ENCODE results near the gene SDC1.
"Not testable (repeated sequence)": the region's sequence is repeated elsewhere in the genome, so short reads cannot be mapped to it uniquely, and the experiment has no call there.

Gene SDC1

GRCh38 chr2:20250436-20250835 is 25.5 kb upstream of the SDC1 start:
- DNase-seq (ENCODE audit: low read depth, low spot score), result no peak
- in situ Hi-C loops (cut with HindIII; ENCODE audit: low sequenced_read_pairs), result no loop called here
- H3K4me3 ChIP-seq (ENCODE audit: low read depth, low read length), result no peak overlapping the region
- TF ChIP-seq, protein P1, sequence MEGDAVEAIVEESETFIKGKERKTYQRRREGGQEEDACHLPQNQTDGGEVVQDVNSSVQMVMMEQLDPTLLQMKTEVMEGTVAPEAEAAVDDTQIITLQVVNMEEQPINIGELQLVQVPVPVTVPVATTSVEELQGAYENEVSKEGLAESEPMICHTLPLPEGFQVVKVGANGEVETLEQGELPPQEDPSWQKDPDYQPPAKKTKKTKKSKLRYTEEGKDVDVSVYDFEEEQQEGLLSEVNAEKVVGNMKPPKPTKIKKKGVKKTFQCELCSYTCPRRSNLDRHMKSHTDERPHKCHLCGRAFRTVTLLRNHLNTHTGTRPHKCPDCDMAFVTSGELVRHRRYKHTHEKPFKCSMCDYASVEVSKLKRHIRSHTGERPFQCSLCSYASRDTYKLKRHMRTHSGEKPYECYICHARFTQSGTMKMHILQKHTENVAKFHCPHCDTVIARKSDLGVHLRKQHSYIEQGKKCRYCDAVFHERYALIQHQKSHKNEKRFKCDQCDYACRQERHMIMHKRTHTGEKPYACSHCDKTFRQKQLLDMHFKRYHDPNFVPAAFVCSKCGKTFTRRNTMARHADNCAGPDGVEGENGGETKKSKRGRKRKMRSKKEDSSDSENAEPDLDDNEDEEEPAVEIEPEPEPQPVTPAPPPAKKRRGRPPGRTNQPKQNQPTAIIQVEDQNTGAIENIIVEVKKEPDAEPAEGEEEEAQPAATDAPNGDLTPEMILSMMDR (IDR thresholded peaks at IDR 0.05; ENCODE audit: low read depth, low read length), result no peak

DNA sequence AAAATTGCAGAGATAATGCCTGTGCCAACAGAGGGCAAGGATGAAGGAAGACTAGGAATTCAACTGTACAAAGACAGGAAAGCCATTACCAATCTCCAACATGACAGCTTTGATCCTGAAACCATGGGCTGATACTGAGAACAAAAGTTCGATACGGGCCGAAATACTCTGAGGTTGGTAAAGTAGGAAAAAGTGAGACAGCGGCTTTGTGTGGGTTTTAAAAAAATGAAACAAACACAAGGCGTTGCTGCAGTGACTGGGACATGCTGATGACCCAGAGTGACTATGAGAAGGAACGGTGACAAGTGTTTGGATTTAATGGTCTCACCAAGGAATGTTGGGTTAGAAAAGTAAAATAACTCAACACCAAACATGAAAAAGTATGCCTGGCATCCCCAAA is 24.2 kb upstream of the SDC1 start:
- no peak for DNase-seq (ENCODE audit: low read depth, low spot score)
- in situ Hi-C loops (cut with HindIII; ENCODE audit: low sequenced_read_pairs), result no loop called here
- TF ChIP-seq, protein P1 (IDR thresholded peaks at IDR 0.05; ENCODE audit: low read depth, low read length), result no peak
- H3K4me3 ChIP-seq (ENCODE audit: low read depth, low read length), result no peak overlapping the region

- no peak overlapping the region for H3K4me3 ChIP-seq (ENCODE audit: low read depth, low read length)
- TF ChIP-seq, protein P1 (IDR thresholded peaks at IDR 0.05; ENCODE audit: low read depth, low read length), result no peak
- in situ Hi-C loops (cut with HindIII; ENCODE audit: low sequenced_read_pairs), result no loop called here
- DNase-seq (ENCODE audit: low read depth, low spot score), result no peak
These were observed 22.2 kb upstream of the SDC1 start for GRCh38 chr2:20247084-20247483.

- in situ Hi-C loops (cut with HindIII; ENCODE audit: low sequenced_read_pairs); DNase-seq (ENCODE audit: low read depth, low spot score): not testable (repeated sequence)
These were observed 18.7 kb upstream of the SDC1 start for GRCh38 chr2:20243637-20244036.

DNA sequence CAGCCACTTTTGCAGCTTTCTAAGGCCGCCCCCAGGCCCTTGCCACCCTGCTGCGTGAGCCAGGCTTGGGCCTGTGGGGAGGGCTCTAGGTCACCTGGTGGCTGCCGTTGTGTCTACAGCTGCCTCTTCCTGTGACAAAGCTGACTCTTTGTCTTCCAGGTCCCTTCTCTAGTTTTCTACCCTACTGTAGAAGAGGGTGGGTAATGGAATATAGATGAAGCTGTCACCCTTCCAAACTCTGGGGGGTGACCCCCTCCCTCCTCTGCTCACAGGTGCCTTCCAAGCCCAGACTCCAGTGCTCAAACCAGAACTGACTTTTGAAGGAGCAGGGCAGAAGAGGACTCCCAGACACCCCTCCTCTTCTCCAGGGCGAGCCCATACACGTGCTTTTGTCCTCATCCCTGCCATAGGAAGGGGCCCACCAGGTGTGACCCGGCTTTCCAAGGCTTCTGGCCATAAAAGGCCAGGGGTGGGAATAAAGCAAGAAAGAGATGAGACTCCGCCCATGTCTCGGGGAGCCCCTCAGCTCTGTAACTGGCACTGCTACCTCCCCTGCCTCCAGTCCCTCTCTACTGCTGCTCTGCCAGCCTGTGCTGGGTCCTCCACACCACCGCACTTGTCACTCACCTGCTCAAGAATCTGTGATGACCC is 17.9 kb upstream of the SDC1 start:
- no peak overlapping the region for H3K4me3 ChIP-seq (ENCODE audit: low read depth, low read length)
- DNase-seq (ENCODE audit: low read depth, low spot score), result no peak
- TF ChIP-seq, protein P1 (IDR thresholded peaks at IDR 0.05; ENCODE audit: low read depth, low read length), result no peak
- in situ Hi-C loops (cut with HindIII; ENCODE audit: low sequenced_read_pairs), result no loop called here

More at GRCh38 chr2:20243637-20244036, 18.7 kb upstream of the SDC1 start:
- not testable (repeated sequence) for H3K4me3 ChIP-seq (ENCODE audit: low read depth, low read length)

DNA sequence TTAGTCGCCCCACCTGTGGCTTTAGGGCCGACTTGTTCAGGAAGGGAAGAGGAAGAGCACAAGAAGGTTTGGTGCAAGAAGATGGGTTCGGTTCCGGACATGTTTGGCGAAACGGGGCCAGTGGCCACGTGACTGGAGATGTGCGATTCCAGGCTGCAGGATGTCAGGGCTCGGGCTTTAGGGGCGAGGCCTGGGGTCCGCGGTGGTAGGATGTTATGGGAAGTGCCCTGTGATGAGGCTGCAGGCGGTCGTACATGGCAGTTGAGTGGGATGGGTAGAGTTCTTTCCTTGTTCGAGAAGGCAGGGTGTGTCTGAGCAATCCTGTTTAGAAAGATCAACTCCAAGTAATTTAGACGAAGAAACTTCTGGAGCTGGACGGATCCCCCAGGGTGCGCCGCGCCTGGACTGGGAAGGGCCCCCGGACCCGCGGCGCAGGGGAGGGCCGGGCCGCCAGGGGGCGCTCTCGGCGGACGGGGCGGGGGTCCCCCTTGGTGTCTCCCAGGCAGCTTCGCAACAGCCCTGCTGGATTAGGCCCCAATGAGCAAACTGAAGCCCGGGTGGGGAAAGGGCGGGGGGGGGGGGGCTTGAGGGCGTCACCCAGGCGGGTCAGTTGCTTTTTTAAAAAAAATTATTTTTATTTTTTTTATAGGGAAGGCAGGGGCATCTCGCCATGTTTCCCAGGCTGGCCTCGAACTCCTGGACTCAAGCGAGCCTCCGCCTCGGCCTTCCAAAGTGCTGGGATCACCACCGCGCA is 17.2 kb upstream of the SDC1 start:
- in situ Hi-C loops (cut with HindIII; ENCODE audit: low sequenced_read_pairs), result no loop called here
- TF ChIP-seq, protein P1 (IDR thresholded peaks at IDR 0.05; ENCODE audit: low read depth, low read length), result peak; percentile 37
- DNase-seq (ENCODE audit: low read depth, low spot score), result no peak
- H3K4me3 ChIP-seq (ENCODE audit: low read depth, low read length), result no peak overlapping the region

DNA sequence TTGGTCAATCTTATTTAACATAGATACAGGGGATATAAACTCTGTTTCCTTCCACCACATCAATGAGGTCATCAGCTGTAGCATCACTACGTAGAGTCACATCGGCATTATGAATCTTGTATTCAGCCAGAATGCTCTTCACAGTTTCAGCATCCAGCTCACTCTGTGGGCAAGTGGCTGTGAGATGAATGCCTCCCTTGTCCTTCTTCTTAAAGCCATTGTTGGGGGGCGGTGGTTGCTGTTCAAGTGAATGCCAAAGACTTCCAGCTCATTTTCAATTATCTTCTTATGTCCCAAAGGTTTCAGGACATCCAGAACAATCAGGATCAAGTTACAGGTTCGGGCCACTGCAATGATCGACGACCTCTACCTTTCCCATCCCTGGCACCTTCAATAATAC is 15.4 kb upstream of the SDC1 start:
- DNase-seq (ENCODE audit: low read depth, low spot score); in situ Hi-C loops (cut with HindIII; ENCODE audit: low sequenced_read_pairs); H3K4me3 ChIP-seq (ENCODE audit: low read depth, low read length): not testable (repeated sequence)

Measured in astrocyte of the spinal cord (primary cell).